ENCODE data around the gene PARVB.
"Not testable (repeated sequence)": the region's sequence is repeated elsewhere in the genome, so short reads cannot be mapped to it uniquely, and the experiment has no call there.

Gene PARVB

GRCh38 chr22:43998679-43999264 is 25.3 kb upstream of the PARVB start:
- DNase-seq (ENCODE audit: low read depth): no peak

- no peak for DNase-seq (ENCODE audit: low read depth)
Measured at GRCh38 chr22:43999378-43999777, 24.7 kb upstream of the PARVB start.

- no peak for DNase-seq (ENCODE audit: low read depth)
Measured at GRCh38 chr22:44000123-44000522, 24.0 kb upstream of the PARVB start.

GRCh38 chr22:44001521-44001920 is 22.6 kb upstream of the PARVB start:
- no peak for DNase-seq (ENCODE audit: low read depth)

GRCh38 chr22:44002324-44002723 is 21.8 kb upstream of the PARVB start:
- no peak for DNase-seq (ENCODE audit: low read depth)

GRCh38 chr22:44002997-44003396 is 21.1 kb upstream of the PARVB start:
- no peak for DNase-seq (ENCODE audit: low read depth)

- DNase-seq (ENCODE audit: low read depth): no peak
Measured at GRCh38 chr22:44003405-44004103, 20.5 kb upstream of the PARVB start.

GRCh38 chr22:44004104-44004460 is 20.0 kb upstream of the PARVB start:
- no peak for DNase-seq (ENCODE audit: low read depth)

- DNase-seq (ENCODE audit: low read depth): no peak
Measured at GRCh38 chr22:44005524-44005923, 18.6 kb upstream of the PARVB start.

GRCh38 chr22:44012162-44012561 is 11.9 kb upstream of the PARVB start:
- no peak for DNase-seq (ENCODE audit: low read depth)

GRCh38 chr22:44012591-44012990 is 11.5 kb upstream of the PARVB start:
- no peak for DNase-seq (ENCODE audit: low read depth)

- no peak for DNase-seq (ENCODE audit: low read depth)
Measured at GRCh38 chr22:44014241-44014640, 9.9 kb upstream of the PARVB start.

- DNase-seq (ENCODE audit: low read depth): not testable (repeated sequence)
Measured at GRCh38 chr22:44016586-44016985, 7.5 kb upstream of the PARVB start.

GRCh38 chr22:44018594-44018993 is 5.5 kb upstream of the PARVB start:
- DNase-seq (ENCODE audit: low read depth): no peak

GRCh38 chr22:44019416-44019815 is 4.7 kb upstream of the PARVB start:
- no peak for DNase-seq (ENCODE audit: low read depth)

- DNase-seq (ENCODE audit: low read depth): no peak
Measured at GRCh38 chr22:44019846-44020245, 4.3 kb upstream of the PARVB start.

GRCh38 chr22:44020981-44021380 is 3.1 kb upstream of the PARVB start:
- no peak for DNase-seq (ENCODE audit: low read depth)

GRCh38 chr22:44023404-44024287 is 456 bp upstream of the PARVB start:
- no peak for DNase-seq (ENCODE audit: low read depth)

- no peak for DNase-seq (ENCODE audit: low read depth)
Measured at GRCh38 chr22:44025171-44026065, 1.3 kb downstream of the PARVB start.

- DNase-seq (ENCODE audit: low read depth): no peak
Measured at GRCh38 chr22:44026066-44026629, 2.0 kb downstream of the PARVB start.

- DNase-seq (ENCODE audit: low read depth): peak; percentile 40
Measured at GRCh38 chr22:44026630-44027511, 2.8 kb downstream of the PARVB start.

Data from stimulated activated CD8-positive, alpha-beta memory T cell treated with anti-CD3 and anti-CD28 coated beads, Interleukin-7, amount 100 ng/mL, for 24 hours (primary cell).